Bone marrow (tissue), 2 donors: ENCODE measurements around the gene ETV7.

Experiments
- DNase-seq, 2 donors: peaks; one replicate each; lab custom pipeline; 2025; lab: John Stamatoyannopoulos, UW

Gene ETV7

GRCh38 chr6:36320475-36320874, 67.0 kb downstream of the ETV7 start:
- no peak for DNase-seq

DNA sequence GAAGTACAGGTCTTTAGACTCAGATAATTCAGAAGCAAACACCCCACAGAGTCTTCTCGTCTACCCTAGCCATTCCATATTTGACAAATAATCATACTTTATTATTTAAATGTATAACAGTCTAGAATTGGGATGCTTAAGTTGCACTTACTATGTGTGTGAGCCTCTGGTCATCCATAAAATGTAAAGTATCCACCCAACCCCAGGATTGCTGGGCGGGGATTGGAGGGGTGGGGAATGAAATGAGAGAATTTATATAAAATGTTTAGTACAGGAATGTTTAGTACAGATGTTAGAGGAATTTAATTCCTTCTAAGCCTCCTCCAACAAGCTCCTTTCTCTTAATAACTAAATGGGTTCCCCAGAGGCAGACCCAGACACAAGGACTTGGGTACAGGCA, 67.6 kb downstream of the ETV7 start:
- DNase-seq = no peak

DNA sequence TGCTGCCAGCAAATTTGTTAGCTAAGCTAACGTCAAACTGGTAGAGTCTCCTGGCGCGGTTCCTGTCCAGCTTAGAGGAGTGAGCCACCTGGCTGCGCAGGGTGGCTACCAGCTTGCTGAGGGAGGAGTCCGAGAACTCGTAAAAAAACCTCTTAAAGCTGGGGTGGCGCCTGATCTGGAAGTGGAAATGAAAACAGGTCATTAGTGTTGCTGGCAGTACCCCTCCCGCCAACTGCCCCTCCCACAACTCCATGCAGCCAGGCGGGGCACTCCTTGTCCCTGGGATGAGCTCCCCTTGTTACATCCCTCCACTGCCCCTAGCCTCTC, 68.1 kb downstream of the ETV7 start:
- DNase-seq = no peak

DNA sequence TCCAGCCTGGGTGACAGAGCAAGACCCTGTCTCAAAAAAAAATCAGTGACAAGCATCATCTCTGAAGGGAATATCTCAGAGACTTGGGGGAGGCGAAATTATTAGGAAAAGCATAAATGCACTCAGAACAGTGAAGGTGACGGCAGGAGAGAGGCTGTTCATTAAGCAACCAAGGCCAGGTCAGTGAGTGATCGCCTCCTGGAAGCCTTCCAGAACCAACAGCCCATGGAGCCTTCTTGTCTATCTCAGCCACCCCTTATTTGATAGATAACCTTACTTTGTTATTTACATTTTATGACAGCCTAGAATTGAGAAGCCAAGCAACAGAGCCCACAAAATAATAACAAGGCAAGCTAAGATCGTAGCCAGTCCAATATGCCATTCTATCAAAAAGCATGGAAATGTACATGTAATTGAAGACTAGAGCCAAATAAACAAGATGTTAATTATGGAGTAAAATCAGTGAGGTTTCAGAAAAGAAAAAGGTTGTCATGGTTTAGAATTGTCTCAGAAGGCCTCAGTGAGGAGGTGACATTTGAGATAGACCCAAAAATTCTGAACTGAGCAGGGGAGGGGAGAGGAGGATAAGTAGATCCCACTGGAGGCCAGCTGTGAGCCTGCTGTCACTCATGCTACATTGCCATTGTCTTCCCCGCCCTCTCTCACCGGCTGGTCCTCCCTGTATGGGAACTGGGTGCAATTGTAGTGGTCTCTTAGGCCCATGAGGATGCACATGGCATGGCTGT, 68.6 kb downstream of the ETV7 start:
- no peak for DNase-seq

GRCh38 chr6:36317623-36318022, 69.8 kb downstream of the ETV7 start:
- DNase-seq = no peak
